ENCODE measurements around the gene USP40.

The USP40 gene

DNA sequence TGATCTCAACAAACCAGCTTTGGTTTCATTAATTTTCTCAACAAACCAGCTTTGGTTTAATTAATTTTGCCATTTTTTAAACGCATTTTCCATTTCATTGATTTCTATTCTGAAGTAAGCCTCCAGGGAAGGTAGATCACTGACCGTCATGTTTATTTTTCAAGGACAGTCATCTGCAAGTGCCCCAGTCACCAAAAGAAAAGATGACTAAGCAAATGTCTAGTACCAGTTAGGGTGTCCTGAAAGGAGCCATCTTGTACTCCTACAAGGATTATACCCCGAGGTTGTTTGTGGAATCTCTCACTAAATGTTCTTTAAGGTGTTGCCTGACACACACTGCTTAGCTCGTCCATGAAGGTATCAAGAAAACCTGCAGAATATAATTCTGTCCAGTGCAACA is 44.7 kb upstream of the USP40 start:
- Histone ChIP-seq H3K4me3 (ENCODE audit: low read depth, low read length) (no peak overlapping the region), H3K4me1 (ENCODE audit: control insufficient read depth, insufficient read depth, low read length) (no peaks in the 10 kb centered on the region), H3K36me3 (ENCODE audit: control insufficient read depth in 2 of 2, insufficient read depth in 1 of 2, low read length in 2 of 2) (no peaks in the 10 kb centered on the region), H3K9me3 (ENCODE audit: control insufficient read depth, insufficient read depth, low read depth, low read length) (no peaks in the 10 kb centered on the region), H3K27ac (ENCODE audit: extremely low read depth, low read depth, low read length) (no peak overlapping the region)
- ChIA-PET POLR2A (no interaction called here), CTCF (no interaction called here)
- TF ChIP-seq, protein P1, sequence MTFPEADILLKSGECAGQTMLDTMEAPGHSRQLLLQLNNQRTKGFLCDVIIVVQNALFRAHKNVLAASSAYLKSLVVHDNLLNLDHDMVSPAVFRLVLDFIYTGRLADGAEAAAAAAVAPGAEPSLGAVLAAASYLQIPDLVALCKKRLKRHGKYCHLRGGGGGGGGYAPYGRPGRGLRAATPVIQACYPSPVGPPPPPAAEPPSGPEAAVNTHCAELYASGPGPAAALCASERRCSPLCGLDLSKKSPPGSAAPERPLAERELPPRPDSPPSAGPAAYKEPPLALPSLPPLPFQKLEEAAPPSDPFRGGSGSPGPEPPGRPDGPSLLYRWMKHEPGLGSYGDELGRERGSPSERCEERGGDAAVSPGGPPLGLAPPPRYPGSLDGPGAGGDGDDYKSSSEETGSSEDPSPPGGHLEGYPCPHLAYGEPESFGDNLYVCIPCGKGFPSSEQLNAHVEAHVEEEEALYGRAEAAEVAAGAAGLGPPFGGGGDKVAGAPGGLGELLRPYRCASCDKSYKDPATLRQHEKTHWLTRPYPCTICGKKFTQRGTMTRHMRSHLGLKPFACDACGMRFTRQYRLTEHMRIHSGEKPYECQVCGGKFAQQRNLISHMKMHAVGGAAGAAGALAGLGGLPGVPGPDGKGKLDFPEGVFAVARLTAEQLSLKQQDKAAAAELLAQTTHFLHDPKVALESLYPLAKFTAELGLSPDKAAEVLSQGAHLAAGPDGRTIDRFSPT (tag by site-specific recombination; IDR thresholded peaks at IDR 0.05) = no peak

DNA sequence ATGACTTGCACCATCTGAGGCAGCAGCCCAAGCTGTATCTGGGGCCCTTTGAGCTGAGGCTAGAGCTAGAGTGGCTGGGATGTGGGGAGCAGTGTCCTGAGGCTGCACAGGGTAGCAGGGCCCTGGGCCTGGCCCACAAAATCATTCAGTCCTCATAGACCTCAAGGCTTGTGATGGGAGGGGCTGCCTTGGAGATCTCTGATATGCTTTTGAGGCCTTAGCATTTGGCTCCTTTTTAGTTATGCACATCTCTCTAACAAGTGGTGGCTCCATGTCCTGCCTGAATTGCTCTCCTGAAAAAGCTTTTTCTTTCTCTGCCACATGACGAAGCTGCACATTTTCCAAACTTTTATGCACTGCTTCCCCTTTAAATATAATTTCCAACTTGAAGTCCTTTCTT is 39.1 kb upstream of the USP40 start:
- Histone ChIP-seq H3K4me1 (ENCODE audit: control insufficient read depth, insufficient read depth, low read length) (no peaks in the 10 kb centered on the region), H3K9me3 (ENCODE audit: control insufficient read depth, insufficient read depth, low read depth, low read length) (no peaks in the 10 kb centered on the region), H3K27ac (ENCODE audit: extremely low read depth, low read depth, low read length) (no peak overlapping the region), H3K4me3 (ENCODE audit: low read depth, low read length) (no peak overlapping the region), H3K36me3 (ENCODE audit: control insufficient read depth in 2 of 2, insufficient read depth in 1 of 2, low read length in 2 of 2) (no peaks in the 10 kb centered on the region)
- no peak for TF ChIP-seq ZSCAN23 (tag by site-specific recombination; IDR thresholded peaks at IDR 0.05)
- CTCF ChIA-PET = no interaction called here
- POLR2A ChIA-PET = no interaction called here

DNA sequence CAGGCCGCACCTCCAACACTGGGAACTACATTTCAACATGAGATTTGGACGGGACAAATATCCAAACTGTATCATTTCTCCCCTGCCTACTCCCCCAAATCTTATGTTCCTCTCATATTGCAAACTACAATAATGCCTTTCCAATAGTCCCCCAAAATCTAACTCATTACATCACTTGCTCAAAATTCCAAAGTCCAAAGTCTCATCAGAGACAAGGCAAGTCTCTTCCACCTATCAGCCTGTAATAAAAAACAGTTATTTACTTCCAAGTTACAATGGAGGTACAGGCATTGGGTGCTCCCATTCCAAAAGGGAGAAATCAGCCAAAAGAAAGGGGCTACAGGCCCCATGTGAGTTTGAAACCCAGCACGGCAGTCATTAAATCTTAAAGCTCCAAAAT is 38.2 kb upstream of the USP40 start:
- Histone ChIP-seq H3K4me3 (ENCODE audit: low read depth, low read length) (no peak overlapping the region), H3K36me3 (ENCODE audit: control insufficient read depth in 2 of 2, insufficient read depth in 1 of 2, low read length in 2 of 2) (no peaks in the 10 kb centered on the region), H3K9me3 (ENCODE audit: control insufficient read depth, insufficient read depth, low read depth, low read length) (no peaks in the 10 kb centered on the region), H3K27ac (ENCODE audit: extremely low read depth, low read depth, low read length) (no peak overlapping the region), H3K4me1 (ENCODE audit: control insufficient read depth, insufficient read depth, low read length) (no peaks in the 10 kb centered on the region)
- CTCF ChIA-PET = no interaction called here
- TF ChIP-seq GLI4 (tag by site-specific recombination; IDR thresholded peaks at IDR 0.05) (no peak), ZNF391 (tag by site-specific recombination; IDR thresholded peaks at IDR 0.05; ENCODE audit: borderline replicate concordance, low read depth) (no peak), ZNF629 (tag by site-specific recombination; IDR thresholded peaks at IDR 0.05) (no peak), MEIS1 (CRISPR knock-in tag; IDR thresholded peaks at IDR 0.05; ENCODE audit: borderline replicate concordance) (no peak), ZNF404 (tag by site-specific recombination; IDR thresholded peaks at IDR 0.05) (no peak), ZNF560 (tag by site-specific recombination; IDR thresholded peaks at IDR 0.05; ENCODE audit: borderline replicate concordance) (no peak), KLF1 (tag by site-specific recombination; IDR thresholded peaks at IDR 0.05) (no peak), SCRT2 (tag by site-specific recombination; IDR thresholded peaks at IDR 0.05) (no peak), ZNF140 (tag by site-specific recombination; IDR thresholded peaks at IDR 0.05) (no peak)
- TF ChIP-seq, protein P2, sequence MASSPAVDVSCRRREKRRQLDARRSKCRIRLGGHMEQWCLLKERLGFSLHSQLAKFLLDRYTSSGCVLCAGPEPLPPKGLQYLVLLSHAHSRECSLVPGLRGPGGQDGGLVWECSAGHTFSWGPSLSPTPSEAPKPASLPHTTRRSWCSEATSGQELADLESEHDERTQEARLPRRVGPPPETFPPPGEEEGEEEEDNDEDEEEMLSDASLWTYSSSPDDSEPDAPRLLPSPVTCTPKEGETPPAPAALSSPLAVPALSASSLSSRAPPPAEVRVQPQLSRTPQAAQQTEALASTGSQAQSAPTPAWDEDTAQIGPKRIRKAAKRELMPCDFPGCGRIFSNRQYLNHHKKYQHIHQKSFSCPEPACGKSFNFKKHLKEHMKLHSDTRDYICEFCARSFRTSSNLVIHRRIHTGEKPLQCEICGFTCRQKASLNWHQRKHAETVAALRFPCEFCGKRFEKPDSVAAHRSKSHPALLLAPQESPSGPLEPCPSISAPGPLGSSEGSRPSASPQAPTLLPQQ (tag by site-specific recombination; IDR thresholded peaks at IDR 0.05) = no peak
- TF ChIP-seq, protein P3, sequence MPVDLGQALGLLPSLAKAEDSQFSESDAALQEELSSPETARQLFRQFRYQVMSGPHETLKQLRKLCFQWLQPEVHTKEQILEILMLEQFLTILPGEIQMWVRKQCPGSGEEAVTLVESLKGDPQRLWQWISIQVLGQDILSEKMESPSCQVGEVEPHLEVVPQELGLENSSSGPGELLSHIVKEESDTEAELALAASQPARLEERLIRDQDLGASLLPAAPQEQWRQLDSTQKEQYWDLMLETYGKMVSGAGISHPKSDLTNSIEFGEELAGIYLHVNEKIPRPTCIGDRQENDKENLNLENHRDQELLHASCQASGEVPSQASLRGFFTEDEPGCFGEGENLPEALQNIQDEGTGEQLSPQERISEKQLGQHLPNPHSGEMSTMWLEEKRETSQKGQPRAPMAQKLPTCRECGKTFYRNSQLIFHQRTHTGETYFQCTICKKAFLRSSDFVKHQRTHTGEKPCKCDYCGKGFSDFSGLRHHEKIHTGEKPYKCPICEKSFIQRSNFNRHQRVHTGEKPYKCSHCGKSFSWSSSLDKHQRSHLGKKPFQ (tag by site-specific recombination; IDR thresholded peaks at IDR 0.05) = no peak
- TF ChIP-seq, protein P4, sequence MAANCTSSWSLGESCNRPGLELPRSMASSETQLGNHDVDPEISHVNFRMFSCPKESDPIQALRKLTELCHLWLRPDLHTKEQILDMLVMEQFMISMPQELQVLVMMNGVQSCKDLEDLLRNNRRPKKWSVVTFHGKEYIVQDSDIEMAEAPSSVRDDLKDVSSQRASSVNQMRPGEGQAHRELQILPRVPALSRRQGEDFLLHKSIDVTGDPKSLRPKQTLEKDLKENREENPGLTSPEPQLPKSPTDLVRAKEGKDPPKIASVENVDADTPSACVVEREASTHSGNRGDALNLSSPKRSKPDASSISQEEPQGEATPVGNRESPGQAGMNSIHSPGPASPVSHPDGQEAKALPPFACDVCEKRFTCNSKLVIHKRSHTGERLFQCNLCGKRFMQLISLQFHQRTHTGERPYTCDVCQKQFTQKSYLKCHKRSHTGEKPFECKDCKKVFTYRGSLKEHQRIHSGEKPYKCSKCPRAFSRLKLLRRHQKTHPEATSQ (tag by site-specific recombination; IDR thresholded peaks at IDR 0.05) = no peak
- POLR2A ChIA-PET = no interaction called here

All from HEK293 (cell line).